H1 (cell line): ENCODE data around the gene SMDT1. TPM values are rescaled to one million over a fixed set of nuclear protein-coding genes. Genes with fewer than 3 reads are reported as not detected.

ENCODE experiments used
- BACH1 ChIP-seq: IDR thresholded peaks from 2 replicates; pipeline ENCODE4 v1.6.1; 2012; ENCODE audit warnings: low read length, improper control_type of control experiment
- JUN ChIP-seq: IDR thresholded peaks from 2 replicates; pipeline ENCODE4 v1.6.1; 2011; ENCODE audit warnings: low read depth, mild to moderate bottlenecking, improper control_type of control experiment, low read length
- polyA plus RNA-seq, 7 experiments: library from polyadenylated mRNA; depleted of rRNA in 3 of 7; stranded (reverse) in 5 of 7; unstranded in 2 of 7; fragments of >200 nt in 5 of 7; fragments of 200-250 nt in 2 of 7; gene quantifications; 1 replicate in 5 of 7; 2 replicates in 1 of 7; 4 replicates in 1 of 7; pipeline versions ENCODE4 v1.2.1 to v1.2.3, GENCODE V29; 2011 to 2013; ENCODE audit warnings: missing spikeins in 2 of 7, mixed read lengths in 2 of 7
- total RNA-seq: library from RNA; stranded (reverse); fragmentation: NEBNext Ultra II Directional; extraction: Animal tissue kit (Norgen Biotek cat#: 25700); gene quantifications from 2 replicates; pipeline ENCODE4 v1.2.1, GENCODE V29; 2021

The SMDT1 gene
- total and polyA plus RNA-seq, 2 of the 8 experiments (the other 6 are each of a cell fraction or from before 2014, with no cell fraction given) = 34.9 to 35.6 TPM

- TF ChIP-seq JUN = no peak
- no peak for TF ChIP-seq BACH1
Observed at GRCh38 chr22:42074132-42074811, 5.2 kb upstream of the SMDT1 start, which contains the start of gene PHETA2 (continued).
